Measurements from ENCODE around the gene TOLLIP. TPM values are rescaled to one million over a fixed set of nuclear protein-coding genes. Genes with fewer than 3 reads are reported as not detected.
A peak's percentile ranks its signal among the peaks of the same experiment; 100 is the strongest.

Gene TOLLIP
- total RNA-seq, 1 experiment from 2014 or later = 53.4 TPM

GRCh38 chr11:1275021-1275420 lies 34.4 kb downstream of the TOLLIP start:
- BruUV-seq (replicated peaks) = no TSS peak
- intact Hi-C loops (cut with micrococcal nuclease; ENCODE audit: unreplicated experiment) = no loop called here
- CTCF ChIA-PET = no interaction called here

GRCh38 chr11:1274501-1274900 lies 34.9 kb downstream of the TOLLIP start:
- TSS peak; percentile 23 for BruUV-seq (replicated peaks)
- CTCF ChIA-PET = no interaction called here
- intact Hi-C loops (cut with micrococcal nuclease; ENCODE audit: unreplicated experiment) = no loop called here
- Mint-ChIP-seq H3K4me3 (ENCODE audit: low read depth, unreplicated experiment) (no peak overlapping the region), H3K9me3 (ENCODE audit: low read depth, unreplicated experiment) (no peaks in the 10 kb centered on the region), H3K27ac (ENCODE audit: unreplicated experiment) (no peak overlapping the region), H3K36me3 (ENCODE audit: insufficient read depth, unreplicated experiment) (peaks cover 20% of the 10 kb centered on the region), H3K27me3 (ENCODE audit: unreplicated experiment) (no peaks in the 10 kb centered on the region), H3K4me1 (ENCODE audit: low read depth, unreplicated experiment) (no peaks in the 10 kb centered on the region)
- DNase-seq = no peak
- TF ChIP-seq CTCF (IDR thresholded peaks at IDR 0.05; ENCODE audit: unreplicated experiment) = no peak

More at GRCh38 chr11:1275021-1275420, 34.4 kb downstream of the TOLLIP start:
- no peaks in the 10 kb centered on the region for H3K9me3 Mint-ChIP-seq (ENCODE audit: low read depth, unreplicated experiment)
- H3K4me1 Mint-ChIP-seq (ENCODE audit: low read depth, unreplicated experiment) = no peaks in the 10 kb centered on the region
- H3K27ac Mint-ChIP-seq (ENCODE audit: unreplicated experiment) = no peak overlapping the region
- H3K4me3 Mint-ChIP-seq (ENCODE audit: low read depth, unreplicated experiment) = no peak overlapping the region
- H3K27me3 Mint-ChIP-seq (ENCODE audit: unreplicated experiment) = no peaks in the 10 kb centered on the region
- H3K36me3 Mint-ChIP-seq (ENCODE audit: insufficient read depth, unreplicated experiment) = peaks cover 25% of the 10 kb centered on the region
- DNase-seq = no peak
- TF ChIP-seq CTCF (IDR thresholded peaks at IDR 0.05; ENCODE audit: unreplicated experiment) = no peak

GRCh38 chr11:1272531-1272930 lies 36.9 kb downstream of the TOLLIP start:
- DNase-seq = no peak
- no TSS peak for BruUV-seq (replicated peaks)
- no peak for TF ChIP-seq CTCF (IDR thresholded peaks at IDR 0.05; ENCODE audit: unreplicated experiment)
- no peak overlapping the region for H3K4me3 Mint-ChIP-seq (ENCODE audit: low read depth, unreplicated experiment)
- H3K9me3 Mint-ChIP-seq (ENCODE audit: low read depth, unreplicated experiment) = no peaks in the 10 kb centered on the region
- H3K27me3 Mint-ChIP-seq (ENCODE audit: unreplicated experiment) = no peaks in the 10 kb centered on the region
- intact Hi-C loops (cut with micrococcal nuclease; ENCODE audit: unreplicated experiment) = no loop called here
- H3K27ac Mint-ChIP-seq (ENCODE audit: unreplicated experiment) = no peak overlapping the region
- peaks cover 12% of the 10 kb centered on the region for H3K36me3 Mint-ChIP-seq (ENCODE audit: insufficient read depth, unreplicated experiment)
- CTCF ChIA-PET = no interaction called here
- H3K4me1 Mint-ChIP-seq (ENCODE audit: low read depth, unreplicated experiment) = no peaks in the 10 kb centered on the region

- H3K9me3 Mint-ChIP-seq (ENCODE audit: low read depth, unreplicated experiment) = no peaks in the 10 kb centered on the region
- DNase-seq = no peak
- peaks cover 9% of the 10 kb centered on the region for H3K36me3 Mint-ChIP-seq (ENCODE audit: insufficient read depth, unreplicated experiment)
- no peaks in the 10 kb centered on the region for H3K27me3 Mint-ChIP-seq (ENCODE audit: unreplicated experiment)
- intact Hi-C loops (cut with micrococcal nuclease; ENCODE audit: unreplicated experiment) = no loop called here
- no peak for TF ChIP-seq CTCF (IDR thresholded peaks at IDR 0.05; ENCODE audit: unreplicated experiment)
- no peak overlapping the region for H3K27ac Mint-ChIP-seq (ENCODE audit: unreplicated experiment)
- no TSS peak for BruUV-seq (replicated peaks)
- H3K4me1 Mint-ChIP-seq (ENCODE audit: low read depth, unreplicated experiment) = no peaks in the 10 kb centered on the region
- no peak overlapping the region for H3K4me3 Mint-ChIP-seq (ENCODE audit: low read depth, unreplicated experiment)
- CTCF ChIA-PET = no interaction called here
Measured at GRCh38 chr11:1271927-1272326, 37.5 kb downstream of the TOLLIP start.
